Keratinocyte (primary cell): ENCODE results near the gene HPS4. TPM values are rescaled to one million over a fixed set of nuclear protein-coding genes. Genes with fewer than 3 reads are reported as not detected.

Experiments used
- DNase-seq: peaks from one replicate; pipeline ENCODE4 v3.0.0-alpha.2; 2011; ENCODE audit warnings: low read depth, missing footprints, low spot score
- FAIRE-seq: peaks from 2 replicates; lab custom pipeline; 2011; peaks lifted over from hg19 to GRCh38; lab: Jason Lieb, UNC
- H2AFZ ChIP-seq: 2 replicates; pipeline ENCODE4 v1.6.0; 2012; ENCODE audit warnings: low read length, control low read depth, inconsistent platforms; ENCODE audit not compliant: control insufficient read depth
- H3K27ac ChIP-seq: 2 replicates; pipeline ENCODE4 v1.5.1; 2011; ENCODE audit warnings: low read length; ENCODE audit not compliant: control insufficient read depth, insufficient read depth
- H3K27me3 ChIP-seq: 3 replicates; pipeline ENCODE4 v1.6.0; 2011; ENCODE audit warnings: low read length; ENCODE audit not compliant: control insufficient read depth, insufficient read depth; ENCODE audit errors: extremely low read depth
- H3K36me3 ChIP-seq, 2 experiments: 2 replicates in 1 of 2; 3 replicates in 1 of 2; pipeline ENCODE4 v1.5.1; 2011; ENCODE audit warnings: low read length in 2 of 2, mild to moderate bottlenecking in 1 of 2; ENCODE audit not compliant: control insufficient read depth in 2 of 2, insufficient read depth in 2 of 2; ENCODE audit errors: extremely low read depth in 1 of 2
- H3K4me1 ChIP-seq: 3 replicates; pipeline ENCODE4 v1.5.1; 2011; ENCODE audit warnings: low read length; ENCODE audit not compliant: control insufficient read depth, insufficient read depth; ENCODE audit errors: extremely low read depth
- H3K4me2 ChIP-seq: 3 replicates; pipeline ENCODE4 v1.6.0; 2011; ENCODE audit warnings: low read depth, low read length; ENCODE audit not compliant: control insufficient read depth, insufficient read depth; ENCODE audit errors: extremely low read depth
- H3K4me3 ChIP-seq, 3 experiments: fragments of 200-600 bp in 1 of 3; sonication (generic) in 1 of 3; 2 replicates in 2 of 3; 3 replicates in 1 of 3; pipeline ENCODE4 v1.5.1; 2011 to 2016; ENCODE audit warnings: low read length in 3 of 3, mild to moderate bottlenecking in 3 of 3, control low read depth in 2 of 3, inconsistent platforms in 1 of 3, low read depth in 1 of 3, mixed read lengths in 1 of 3, mixed run types in 1 of 3, moderate library complexity in 1 of 3; ENCODE audit not compliant: control insufficient read depth in 2 of 3, insufficient read depth in 2 of 3; ENCODE audit errors: extremely low read depth in 1 of 3
- H3K79me2 ChIP-seq: 2 replicates; pipeline ENCODE4 v1.6.0; 2012; ENCODE audit warnings: low read length; ENCODE audit not compliant: control insufficient read depth, insufficient read depth
- H3K9ac ChIP-seq: 3 replicates; pipeline ENCODE4 v1.6.0; 2011; ENCODE audit warnings: low read length; ENCODE audit not compliant: control insufficient read depth, insufficient read depth; ENCODE audit errors: extremely low read depth
- H3K9me1 ChIP-seq: 3 replicates; pipeline ENCODE4 v1.6.0; 2011; ENCODE audit warnings: low read length; ENCODE audit not compliant: control insufficient read depth, insufficient read depth; ENCODE audit errors: extremely low read depth
- H3K9me3 ChIP-seq: 2 replicates; pipeline ENCODE4 v1.5.1; 2012; ENCODE audit warnings: low read depth, low read length; ENCODE audit not compliant: control insufficient read depth
- H4K20me1 ChIP-seq: 3 replicates; pipeline ENCODE4 v1.6.0; 2011; ENCODE audit warnings: low read length; ENCODE audit not compliant: control insufficient read depth, insufficient read depth; ENCODE audit errors: extremely low read depth
- CTCF ChIP-seq, 3 experiments: IDR thresholded peaks in 1 of 3; conservative IDR thresholded peaks in 1 of 3; optimal IDR thresholded peaks in 1 of 3; 2 replicates in 2 of 3; 3 replicates in 1 of 3; pipeline versions ENCODE3 to v1.5.1; 2011; ENCODE audit warnings: low read length in 3 of 3, mild to moderate bottlenecking in 3 of 3, moderate library complexity in 2 of 3, control low read depth in 1 of 3, inconsistent platforms in 1 of 3; ENCODE audit not compliant: insufficient read depth in 2 of 3; ENCODE audit errors: extremely low read depth in 1 of 3
- EZH2 ChIP-seq: IDR thresholded peaks from one replicate; pipeline ENCODE4 v1.6.1; 2012; ENCODE audit warnings: inconsistent platforms, mild to moderate bottlenecking, low read length, moderate library complexity
- dilution Hi-C: fragments of 300-500 bp; cut with MboI; formaldehyde crosslinking; loops from one replicate; pipeline ENCODE4 v1.7.0; 2020; ENCODE audit warnings: low sequenced_read_pairs; ENCODE audit not compliant: extremely low pct_ligation_motif_present
- polyA plus RNA-seq, 5 experiments: library from polyadenylated mRNA; depleted of rRNA in 3 of 5; stranded (reverse) in 3 of 5; stranded (forward) in 1 of 5; unstranded in 1 of 5; fragments of >200 nt; gene quantifications; 1 replicate in 1 of 5; 2 replicates in 3 of 5; 3 replicates in 1 of 5; pipeline versions ENCODE4 v1.2.1 to v1.2.3, GENCODE V29; 2011 to 2012; ENCODE audit warnings: missing spikeins in 2 of 5, low read depth in 1 of 5, low replicate concordance in 1 of 5

Gene HPS4
- polyA plus RNA-seq, 1 donor (not counting 4 experiments of a cell fraction or from before 2014, with no cell fraction given): 21.3 TPM

DNA sequence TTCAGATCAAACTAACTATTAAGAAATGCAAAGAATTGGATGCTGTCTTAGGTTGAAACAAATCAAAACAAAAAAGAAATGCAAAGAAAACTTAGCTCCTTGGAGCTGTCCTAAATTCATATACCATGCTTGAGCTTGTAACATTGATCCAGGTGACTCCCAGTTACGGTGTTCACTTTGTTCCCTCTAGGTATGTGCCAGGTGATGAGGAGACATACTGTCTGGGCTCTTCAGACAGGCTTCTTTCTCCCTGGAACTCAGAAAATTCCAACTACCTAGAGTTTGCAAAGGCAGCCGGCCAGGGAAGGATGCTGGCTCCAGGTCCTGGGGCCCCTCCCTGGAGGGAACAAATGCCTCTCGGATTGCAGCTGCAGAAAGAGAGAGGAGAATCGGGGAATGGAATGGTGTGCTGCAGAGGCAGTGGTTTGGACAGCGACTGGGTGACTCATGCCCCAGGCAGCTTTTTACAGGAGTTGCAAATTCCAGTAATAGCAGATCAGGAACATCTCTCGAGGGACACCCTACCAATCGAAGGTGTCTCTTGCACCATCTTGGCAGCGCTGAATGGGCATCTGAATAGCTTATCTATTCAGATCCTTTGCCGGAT, 66.8 kb downstream of the HPS4 start:
- H3K9me1 ChIP-seq: no peaks in the 10 kb centered on the region
- peak overlapping the region; percentile 23 for H3K27ac ChIP-seq
- no peak overlapping the region for H3K9ac ChIP-seq
- H3K79me2 ChIP-seq: no peaks in the 10 kb centered on the region
- H2AFZ ChIP-seq: peak overlapping the region; percentile 31
- no peaks in the 10 kb centered on the region for H3K27me3 ChIP-seq
- no peaks in the 10 kb centered on the region for H3K36me3 ChIP-seq
- dilution Hi-C loops: loop anchor here (5.0 kb wide), 1 partner anchor 36 kb away; no protein-coding TSS in a partner anchor
- H4K20me1 ChIP-seq: no peaks in the 10 kb centered on the region
- H3K4me1 ChIP-seq: peaks cover 18% of the 10 kb centered on the region
- DNase-seq (peak; percentile 41), FAIRE-seq (peak; percentile 97)
- H3K9me3 ChIP-seq: no peaks in the 10 kb centered on the region
- no peak for TF ChIP-seq EZH2
- no peak for TF ChIP-seq CTCF (optimal IDR thresholded peaks at IDR 0.05 in 1 of 3, IDR thresholded peaks at IDR 0.05 in 1 of 3, conservative IDR thresholded peaks at IDR 0.05 in 1 of 3; ENCODE audit: extremely low read depth in 1 of 3, insufficient read depth in 2 of 3, low read length in 3 of 3)
- peak overlapping the region in 2 of 3 experiments; percentile 12 to 50 for H3K4me3 ChIP-seq
- H3K4me2 ChIP-seq: peak overlapping the region; percentile 81

GRCh38 chr22:26416256-26416655, 67.3 kb downstream of the HPS4 start:
- H3K79me2 ChIP-seq: no peaks in the 10 kb centered on the region
- no peak overlapping the region for H3K9ac ChIP-seq
- H3K27ac ChIP-seq: no peak overlapping the region
- no peaks in the 10 kb centered on the region for H3K36me3 ChIP-seq
- no peaks in the 10 kb centered on the region for H4K20me1 ChIP-seq
- no peaks in the 10 kb centered on the region for H3K27me3 ChIP-seq
- H3K9me1 ChIP-seq: no peaks in the 10 kb centered on the region
- no peak overlapping the region for H3K4me3 ChIP-seq
- peaks cover 18% of the 10 kb centered on the region for H3K4me1 ChIP-seq
- no peaks in the 10 kb centered on the region for H3K9me3 ChIP-seq
- DNase-seq (no peak), FAIRE-seq (peak; percentile 83)
- dilution Hi-C loops: loop anchor here (5.0 kb wide), 1 partner anchor 36 kb away; no protein-coding TSS in a partner anchor
- H3K4me2 ChIP-seq: peak overlapping the region; percentile 81
- TF ChIP-seq CTCF (optimal IDR thresholded peaks at IDR 0.05 in 1 of 3, IDR thresholded peaks at IDR 0.05 in 1 of 3, conservative IDR thresholded peaks at IDR 0.05 in 1 of 3; ENCODE audit: extremely low read depth in 1 of 3, insufficient read depth in 2 of 3, low read length in 3 of 3) (no peak), EZH2 (no peak)
- no peak overlapping the region for H2AFZ ChIP-seq
